AG09319 (cell line): Measurements from ENCODE around the gene BRMS1.
A peak's percentile ranks its signal among the peaks of the same experiment; 100 is the strongest.

Source experiments
- DNase-seq: peaks from one replicate; pipeline ENCODE4 v3.0.0-alpha.2; 2010; ENCODE audit warnings: low read depth; ENCODE audit errors: extremely low read depth
- CTCF ChIP-seq: IDR thresholded peaks from 2 replicates; pipeline ENCODE4 v1.5.1; 2011; ENCODE audit warnings: low read depth, mild to moderate bottlenecking, inconsistent platforms, low read length, moderate library complexity

BRMS1 gene

GRCh38 chr11:66289548-66290329, 55.2 kb downstream of the BRMS1 start:
- DNase-seq = peak; percentile 45
- TF ChIP-seq CTCF = no peak

DNA sequence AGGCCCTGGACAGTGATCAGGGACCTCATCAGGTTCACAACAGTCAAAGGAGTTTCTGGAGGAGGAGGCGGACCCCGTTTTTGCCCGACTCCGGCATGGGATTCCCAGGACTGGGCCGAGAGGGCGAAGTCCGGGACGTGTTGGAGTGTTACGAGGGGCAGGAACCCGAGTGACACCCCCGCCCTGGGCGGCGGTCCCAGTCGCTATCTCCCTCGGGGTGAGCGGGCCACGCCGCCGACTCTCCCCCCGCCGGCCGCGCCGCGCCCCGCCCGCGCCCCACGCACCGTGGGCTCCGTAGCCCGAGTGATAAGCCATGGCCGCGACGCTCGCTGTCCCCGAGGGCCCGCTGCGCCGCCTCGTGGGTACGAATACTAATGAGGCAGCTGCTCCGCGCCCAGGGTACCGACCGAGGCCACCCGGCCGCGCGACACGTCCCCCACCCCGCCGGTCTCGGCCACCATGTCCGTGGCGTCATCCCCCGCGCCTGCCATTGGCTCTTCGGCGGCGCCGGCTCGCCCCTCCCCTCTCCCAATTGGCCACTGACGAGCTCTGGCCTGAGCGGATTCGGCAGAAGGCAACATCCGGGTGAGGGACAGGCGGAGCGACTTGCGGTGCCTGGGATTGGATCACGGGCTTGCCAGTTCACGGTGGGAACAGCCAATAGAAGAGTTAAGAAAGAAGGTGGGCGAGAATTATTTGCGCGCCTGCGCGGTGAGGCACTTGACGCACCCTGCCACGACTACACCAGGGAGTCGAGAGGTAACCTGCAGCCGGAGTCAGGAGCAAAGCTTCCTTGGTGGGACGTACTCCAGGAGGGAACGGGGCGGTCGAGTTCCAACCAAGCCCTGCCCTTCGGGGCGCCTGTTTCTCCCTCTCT, 56.0 kb downstream of the BRMS1 start, which contains the start of gene YIF1A:
Gene YIF1A (minus strand): TSS at position 473 of the 877 bp plus-strand sequence. CDS start 158 bp downstream, at position 315.
- no peak for TF ChIP-seq CTCF
- peak; percentile 99 for DNase-seq

GRCh38 chr11:66287889-66288670, 56.8 kb downstream of the BRMS1 start:
- no peak for TF ChIP-seq CTCF

More at GRCh38 chr11:66287889-66288670, 56.8 kb downstream of the BRMS1 start:
- DNase-seq = no peak
